ENCODE results near the gene ST3GAL6. TPM values are rescaled to one million over a fixed set of nuclear protein-coding genes. Genes with fewer than 3 reads are reported as not detected.

ST3GAL6 gene
- total and polyA plus RNA-seq, 10 of the 15 experiments (the other 5 are each of a cell fraction or from before 2014, with no cell fraction given): 19.5 to 41.2 (median 37.4) TPM

- FAIRE-seq (no peak), DNase-seq (ENCODE audit: low read depth, low spot score) (no peak), ATAC-seq (no peak)
- Histone ChIP-seq H3K9me3 (replicated peaks; ENCODE audit: control insufficient read depth, insufficient read depth, low read length) (no peaks in the 10 kb centered on the region), H3K4me1 (ENCODE audit: control insufficient read depth, insufficient read depth, low read length) (no peaks in the 10 kb centered on the region), H4K20me1 (ENCODE audit: control insufficient read depth, insufficient read depth) (no peaks in the 10 kb centered on the region), H3K27me3 (replicated peaks in 1 of 2; ENCODE audit: control insufficient read depth in 2 of 2, insufficient read depth in 2 of 2, low read length in 1 of 2) (no peaks in the 10 kb centered on the region), H2AFZ (ENCODE audit: control insufficient read depth, low read depth, low read length) (no peak overlapping the region), H3K9ac (ENCODE audit: control insufficient read depth, insufficient read depth, low read length) (peak overlapping the region; percentile 11; the same call in 1 of the 2 replicates), H3K27ac (ENCODE audit: control insufficient read depth, insufficient read depth) (no peak overlapping the region), H3K36me3 (ENCODE audit: control insufficient read depth in 2 of 2, insufficient read depth in 2 of 2, low read length in 1 of 2) (no peaks in the 10 kb centered on the region), H3K4me2 (ENCODE audit: control insufficient read depth, insufficient read depth) (peak overlapping the region; percentile 73), H3K79me2 (ENCODE audit: control insufficient read depth, insufficient read depth, low read length) (peaks cover 38% of the 10 kb centered on the region), H3K4me3 (peak overlapping the region; percentile 41)
- intact Hi-C loops (cut with micrococcal nuclease; ENCODE audit: unreplicated experiment) (loop anchor here (5.0 kb wide), 2 partner anchors 38 to 202 kb away; partner anchors contain the start of gene GPR15), in situ Hi-C loops (cut with MboI) (no loop called here)
- 35% methylated on average over 4 of the region's 4 CpGs for WGBS (ENCODE audit: insufficient coverage, insufficient replicate concordance, low lambda C conversion rate, missing lambda C conversion rate)
- ChIA-PET SMC1A (ENCODE audit: uncharacterized antibody, unreplicated experiment) (interaction anchor here (1.0 to 4.8 kb wide), 14 partner anchors 9 to 185 kb away, joined by 3 to 51 read pairs (median 7); partner anchors contain the start of gene ST3GAL6), RAD21 (ENCODE audit: unreplicated experiment) (interaction anchor here (0.6 to 7.4 kb wide), 10 partner anchors 10 to 169 kb away, joined by 3 to 48 read pairs (median 10); no protein-coding TSS in a partner anchor), CTCF (interaction anchor here (1.0 to 1.8 kb wide), 4 partner anchors 13 to 133 kb away, joined by 3 to 6 read pairs (median 6); no protein-coding TSS in a partner anchor), POLR2A (interaction anchor here (1.0 to 5.3 kb wide), 9 partner anchors 10 to 206 kb away, joined by 3 to 43 read pairs (median 3); partner anchors contain the start of gene ST3GAL6)
- BruUV-seq (replicated peaks): no TSS peak
- TF ChIP-seq WRNIP1 (IDR thresholded peaks at IDR 0.05; ENCODE audit: borderline replicate concordance, low read depth, low read length) (no peak), E4F1 (IDR thresholded peaks at IDR 0.05; ENCODE audit: borderline replicate concordance, partially characterized antibody) (no peak), BCL3 (IDR thresholded peaks at IDR 0.05; ENCODE audit: borderline replicate concordance, insufficient read depth, low read depth, low read length, poor library complexity, severe bottlenecking) (no peak), ZNF687 (IDR thresholded peaks at IDR 0.05) (no peak), ZNF592 (IDR thresholded peaks at IDR 0.05) (no peak), ZNF622 (IDR thresholded peaks at IDR 0.05) (no peak), YBX1 (IDR thresholded peaks at IDR 0.05) (no peak), ZBED1 (IDR thresholded peaks at IDR 0.05; ENCODE audit: borderline replicate concordance) (no peak), ZNF207 (IDR thresholded peaks at IDR 0.05; ENCODE audit: borderline replicate concordance) (no peak)
These were observed 28.4 kb upstream of the ST3GAL6 start for GRCh38 chr3:98734735-98735134.
